ENCODE data around the gene ZFP36L1. TPM values are rescaled to one million over a fixed set of nuclear protein-coding genes. Genes with fewer than 3 reads are reported as not detected.

Gene ZFP36L1
- total RNA-seq, 1 experiment from 2014 or later = 304 TPM

GRCh38 chr14:68820119-68820518, 27.3 kb upstream of the ZFP36L1 start:
- Histone ChIP-seq H4K20me1 (ENCODE audit: insufficient read depth) (no peaks in the 10 kb centered on the region), H3K9me2 (ENCODE audit: insufficient read depth) (no peaks in the 10 kb centered on the region), H3K4me2 (ENCODE audit: low read length) (peak overlapping the region; percentile 71), H3K4me1 (ENCODE audit: control insufficient read depth in 1 of 2, insufficient read depth in 2 of 2, low read length in 2 of 2) (peaks cover 57 to 67% of the 10 kb centered on the region in 2 experiments), H2AFZ (ENCODE audit: low read depth, low read length, poor library complexity, severe bottlenecking) (no peak overlapping the region), H3K27ac (ENCODE audit: low read depth, low read length) (peak overlapping the region; percentile 99), H3K36me3 (ENCODE audit: control insufficient read depth in 1 of 2, insufficient read depth in 2 of 2, low read length in 2 of 2) (no peaks in the 10 kb centered on the region), H3K9ac (ENCODE audit: low read length) (peak overlapping the region; percentile 52), H3K27me3 (ENCODE audit: insufficient read depth, low read length) (no peaks in the 10 kb centered on the region), H3K4me3 (replicated peaks in 1 of 2; ENCODE audit: low read depth in 1 of 2, low read length in 2 of 2) (no peak overlapping the region), H3K9me3 (ENCODE audit: control insufficient read depth in 1 of 2, insufficient read depth in 1 of 2, low read depth in 1 of 2, low read length in 2 of 2) (no peaks in the 10 kb centered on the region), H3K79me2 (ENCODE audit: insufficient read depth, low read length) (no peaks in the 10 kb centered on the region)
- ChIA-PET RAD21 (ENCODE audit: low non-redundant PET in 1 of 2, low total read pairs in 2 of 2, uncharacterized antibody in 2 of 2, unreplicated experiment in 2 of 2) (interaction anchor here in 1 of 2 experiments (0.5 to 1.4 kb wide), 2 partner anchors 24 to 899 kb away, joined by 3 to 4 read pairs; no protein-coding TSS in a partner anchor), CTCF (interaction anchor here (1.3 kb wide), 2 partner anchors 24 to 572 kb away, joined by 4 to 7 read pairs; no protein-coding TSS in a partner anchor), POLR2A (interaction anchor here (1.3 to 12.3 kb wide), 3 partner anchors 9 to 570 kb away, joined by 5 to 120 read pairs (median 17); partner anchors contain the start of gene ZFP36L1)
- TF ChIP-seq CBX3 (IDR thresholded peaks at IDR 0.05; ENCODE audit: low read depth) = no peak
- TF ChIP-seq POLR2AphosphoS5 (IDR thresholded peaks at IDR 0.05; ENCODE audit: low read depth, low read length) = no peak
- no peak for TF ChIP-seq ZFX (IDR thresholded peaks at IDR 0.05)
- TF ChIP-seq ELF1 (IDR thresholded peaks at IDR 0.05; ENCODE audit: borderline replicate concordance, low read depth) = no peak
- no peak for TF ChIP-seq EZH2 (IDR thresholded peaks at IDR 0.05)
- no peak for TF ChIP-seq RAD21 (IDR thresholded peaks at IDR 0.05; ENCODE audit: low read depth)
- TF ChIP-seq ZBTB33 (IDR thresholded peaks at IDR 0.05; ENCODE audit: extremely low read depth, insufficient replicate concordance, low read length) = no peak
- TF ChIP-seq EZH2phosphoT487 (IDR thresholded peaks at IDR 0.05; ENCODE audit: borderline replicate concordance) = no peak
- TF ChIP-seq SP1 (IDR thresholded peaks at IDR 0.05; ENCODE audit: low read depth) = no peak
- TF ChIP-seq, protein P1, sequence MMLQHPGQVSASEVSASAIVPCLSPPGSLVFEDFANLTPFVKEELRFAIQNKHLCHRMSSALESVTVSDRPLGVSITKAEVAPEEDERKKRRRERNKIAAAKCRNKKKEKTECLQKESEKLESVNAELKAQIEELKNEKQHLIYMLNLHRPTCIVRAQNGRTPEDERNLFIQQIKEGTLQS (IDR thresholded peaks at IDR 0.05) = no peak
- no TSS peak for BruUV-seq (replicated peaks)
- ATAC-seq = no peak
- no peak for DNase-seq (ENCODE audit: low read depth, low spot score)
- intact Hi-C loops (cut with micrococcal nuclease) = no loop called here
